SK-N-SH treated with all-trans-retinoic acid at 6 μM for 48 hours (cell line): ENCODE results near the gene SH3D19.

Experiments used
- CREB5 ChIP-seq: fragments of 250-450 bp; sonication (Bioruptor Pico); IDR thresholded peaks from 2 replicates; pipeline ENCODE4 v1.5.1; 2020; ENCODE audit warnings: low read depth, mild to moderate bottlenecking, moderate library complexity
- CSDC2 ChIP-seq: fragments of 250-450 bp; sonication (Bioruptor Pico); IDR thresholded peaks from 2 replicates; pipeline ENCODE4 v1.5.0; 2020; ENCODE audit warnings: mild to moderate bottlenecking, moderate library complexity
- ESRRG ChIP-seq: fragments of 250-450 bp; sonication (Bioruptor Pico); IDR thresholded peaks from 2 replicates; pipeline ENCODE4 v1.6.1; 2021; ENCODE audit warnings: mild to moderate bottlenecking
- OSR1 ChIP-seq: fragments of 250-450 bp; sonication (Bioruptor Pico); IDR thresholded peaks from 2 replicates; pipeline ENCODE4 v1.8.0; 2022; ENCODE audit warnings: moderate library complexity, mild to moderate bottlenecking, inconsistent platforms
- POU6F1 ChIP-seq: fragments of 250-450 bp; sonication (Bioruptor Pico); IDR thresholded peaks from 2 replicates; pipeline ENCODE4 v1.8.0; 2021; ENCODE audit warnings: low read depth, mild to moderate bottlenecking, moderate library complexity, borderline replicate concordance
- PPARA ChIP-seq: fragments of 250-450 bp; sonication (Bioruptor Pico); IDR thresholded peaks from 2 replicates; pipeline ENCODE4 v1.5.0; 2020; ENCODE audit warnings: mild to moderate bottlenecking, borderline replicate concordance
- RARB ChIP-seq: fragments of 250-450 bp; sonication (Bioruptor Pico); IDR thresholded peaks from 2 replicates; pipeline ENCODE4 v1.8.0; 2021; ENCODE audit warnings: mild to moderate bottlenecking, moderate library complexity

- TF ChIP-seq RARB (CRISPR knock-in tag): no peak
- no peak for TF ChIP-seq CREB5 (CRISPR knock-in tag)
- TF ChIP-seq POU6F1: no peak
- TF ChIP-seq PPARA (CRISPR knock-in tag): no peak
- no peak for TF ChIP-seq ESRRG (CRISPR knock-in tag)
- TF ChIP-seq CSDC2 (CRISPR knock-in tag): no peak
- TF ChIP-seq OSR1 (CRISPR knock-in tag): no peak
These were observed 157.8 kb downstream of the SH3D19 start for GRCh38 chr4:151167561-151167960.
